Stimulated activated CD8-positive, alpha-beta memory T cell treated with anti-CD3 and anti-CD28 coated beads, Interleukin-12 subunit alpha, Interleukin-12 subunit beta, amount 100 ng/mL, for 24 hours (primary cell): ENCODE results near the gene EPHB2.
"Not testable (repeated sequence)": the region's sequence is repeated elsewhere in the genome, so short reads cannot be mapped to it uniquely, and the experiment has no call there.

ENCODE experiments used
- DNase-seq: peaks from one replicate; pipeline ENCODE4 v3.0.0-alpha.2; 2020; ENCODE audit errors: extremely low read depth

Gene EPHB2

GRCh38 chr1:22838965-22839364 is 128.3 kb downstream of the EPHB2 start:
- DNase-seq, result no peak

GRCh38 chr1:22839806-22840205 is 129.2 kb downstream of the EPHB2 start:
- DNase-seq, result no peak

GRCh38 chr1:22841142-22841541 is 130.5 kb downstream of the EPHB2 start:
- DNase-seq, result no peak

GRCh38 chr1:22841860-22842281 is 131.2 kb downstream of the EPHB2 start:
- no peak for DNase-seq

- DNase-seq, result not testable (repeated sequence)
Measured at GRCh38 chr1:22843441-22844183, 133.0 kb downstream of the EPHB2 start.

- no peak for DNase-seq
Measured at GRCh38 chr1:22844621-22845020, 134.0 kb downstream of the EPHB2 start.

- DNase-seq, result no peak
Measured at GRCh38 chr1:22845398-22845935, 134.8 kb downstream of the EPHB2 start.

GRCh38 chr1:22846458-22846857 is 135.8 kb downstream of the EPHB2 start:
- no peak for DNase-seq

GRCh38 chr1:22847249-22847648 is 136.6 kb downstream of the EPHB2 start:
- no peak for DNase-seq

- no peak for DNase-seq
Measured at GRCh38 chr1:22847709-22848108, 137.1 kb downstream of the EPHB2 start.

- no peak for DNase-seq
Measured at GRCh38 chr1:22848405-22848804, 137.8 kb downstream of the EPHB2 start.

- no peak for DNase-seq
Measured at GRCh38 chr1:22849770-22850169, 139.1 kb downstream of the EPHB2 start.

- no peak for DNase-seq
Measured at GRCh38 chr1:22850281-22850680, 139.6 kb downstream of the EPHB2 start.

GRCh38 chr1:22850681-22851080 is 140.0 kb downstream of the EPHB2 start:
- DNase-seq, result no peak

- no peak for DNase-seq
Measured at GRCh38 chr1:22851517-22851916, 140.9 kb downstream of the EPHB2 start.

GRCh38 chr1:22852144-22852655 is 141.6 kb downstream of the EPHB2 start:
- no peak for DNase-seq

- DNase-seq, result no peak
Measured at GRCh38 chr1:22853651-22854185, 143.1 kb downstream of the EPHB2 start.

GRCh38 chr1:22854688-22855565 is 144.3 kb downstream of the EPHB2 start:
- no peak for DNase-seq

GRCh38 chr1:22855668-22856606 is 145.3 kb downstream of the EPHB2 start:
- no peak for DNase-seq

- DNase-seq, result no peak
Measured at GRCh38 chr1:22857661-22858060, 147.0 kb downstream of the EPHB2 start.

GRCh38 chr1:22860414-22860800 is 149.8 kb downstream of the EPHB2 start:
- no peak for DNase-seq
